ENCODE measurements around the gene JAKMIP3.

Gene JAKMIP3
- total RNA-seq = 0 to 0.81 (median 0.14) reads per million in 18 experiments

- no peak for DNase-seq
These were observed at the start of gene JAKMIP3 for GRCh38 chr10:132065491-132066105. TSS of gene JAKMIP3 (plus strand) at chr10:132065946. CDS start at chr10:132104809, 38,863 bp downstream.

- no peak for DNase-seq
These were observed 49.2 kb upstream of the JAKMIP3 start for GRCh38 chr10:132016514-132016913.

- no peak for DNase-seq
These were observed 47.3 kb upstream of the JAKMIP3 start for GRCh38 chr10:132018446-132018845.

- DNase-seq = no peak
These were observed 46.4 kb upstream of the JAKMIP3 start for GRCh38 chr10:132019366-132019765.

- DNase-seq = no peak
These were observed 45.3 kb upstream of the JAKMIP3 start for GRCh38 chr10:132020456-132020855.

GRCh38 chr10:132021046-132021445 is 44.7 kb upstream of the JAKMIP3 start:
- no peak for DNase-seq

- no peak for DNase-seq
These were observed 44.1 kb upstream of the JAKMIP3 start for GRCh38 chr10:132021504-132022143.

GRCh38 chr10:132022241-132022640 is 43.5 kb upstream of the JAKMIP3 start:
- DNase-seq = no peak

GRCh38 chr10:132023092-132023811 is 42.5 kb upstream of the JAKMIP3 start:
- peak; percentile 73 to 85 for DNase-seq

- no peak for DNase-seq
These were observed 38.2 kb upstream of the JAKMIP3 start for GRCh38 chr10:132027423-132027983.

- DNase-seq = no peak
These were observed 37.0 kb upstream of the JAKMIP3 start for GRCh38 chr10:132028706-132029105.

GRCh38 chr10:132030898-132031463 is 34.8 kb upstream of the JAKMIP3 start:
- no peak for DNase-seq

- no peak for DNase-seq
These were observed 32.1 kb upstream of the JAKMIP3 start for GRCh38 chr10:132033632-132034031.

- DNase-seq = no peak
These were observed 30.3 kb upstream of the JAKMIP3 start for GRCh38 chr10:132035476-132035875.

GRCh38 chr10:132036153-132036886 is 29.4 kb upstream of the JAKMIP3 start:
- no peak for DNase-seq

- DNase-seq = no peak
These were observed 28.7 kb upstream of the JAKMIP3 start for GRCh38 chr10:132036887-132037675.

GRCh38 chr10:132037676-132037975 is 28.1 kb upstream of the JAKMIP3 start:
- no peak for DNase-seq

- DNase-seq = no peak
These were observed 26.4 kb upstream of the JAKMIP3 start for GRCh38 chr10:132039371-132039770.

GRCh38 chr10:132040046-132040445 is 25.7 kb upstream of the JAKMIP3 start:
- no peak for DNase-seq

GRCh38 chr10:132041340-132041739 is 24.4 kb upstream of the JAKMIP3 start:
- DNase-seq = no peak

GRCh38 chr10:132043861-132044695 is 21.7 kb upstream of the JAKMIP3 start:
- no peak for DNase-seq
